Measurements from ENCODE around the gene MAPKAP1.

GRCh38 chr9:125594223-125594610 lies 112.8 kb downstream of the MAPKAP1 start:
- TF ChIP-seq, protein P1, sequence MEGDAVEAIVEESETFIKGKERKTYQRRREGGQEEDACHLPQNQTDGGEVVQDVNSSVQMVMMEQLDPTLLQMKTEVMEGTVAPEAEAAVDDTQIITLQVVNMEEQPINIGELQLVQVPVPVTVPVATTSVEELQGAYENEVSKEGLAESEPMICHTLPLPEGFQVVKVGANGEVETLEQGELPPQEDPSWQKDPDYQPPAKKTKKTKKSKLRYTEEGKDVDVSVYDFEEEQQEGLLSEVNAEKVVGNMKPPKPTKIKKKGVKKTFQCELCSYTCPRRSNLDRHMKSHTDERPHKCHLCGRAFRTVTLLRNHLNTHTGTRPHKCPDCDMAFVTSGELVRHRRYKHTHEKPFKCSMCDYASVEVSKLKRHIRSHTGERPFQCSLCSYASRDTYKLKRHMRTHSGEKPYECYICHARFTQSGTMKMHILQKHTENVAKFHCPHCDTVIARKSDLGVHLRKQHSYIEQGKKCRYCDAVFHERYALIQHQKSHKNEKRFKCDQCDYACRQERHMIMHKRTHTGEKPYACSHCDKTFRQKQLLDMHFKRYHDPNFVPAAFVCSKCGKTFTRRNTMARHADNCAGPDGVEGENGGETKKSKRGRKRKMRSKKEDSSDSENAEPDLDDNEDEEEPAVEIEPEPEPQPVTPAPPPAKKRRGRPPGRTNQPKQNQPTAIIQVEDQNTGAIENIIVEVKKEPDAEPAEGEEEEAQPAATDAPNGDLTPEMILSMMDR (IDR thresholded peaks at IDR 0.05; ENCODE audit: insufficient read depth, low read length), result no peak
- no peak for TF ChIP-seq POLR2AphosphoS5 (IDR thresholded peaks at IDR 0.05; ENCODE audit: low read depth)
- no peak for TF ChIP-seq REST (IDR thresholded peaks at IDR 0.05; ENCODE audit: insufficient replicate concordance, low read depth)

All from HL-60 (cell line).